Measurements from ENCODE around the gene DPF3.

DPF3 gene

GRCh38 chr14:72634691-72635616 lies 258.9 kb downstream of the DPF3 start:
- no peak for DNase-seq

GRCh38 chr14:72633551-72633950 lies 260.4 kb downstream of the DPF3 start:
- no peak for DNase-seq

GRCh38 chr14:72632727-72633126 lies 261.2 kb downstream of the DPF3 start:
- DNase-seq: no peak

- DNase-seq: no peak
Observed at GRCh38 chr14:72631401-72631800, 262.5 kb downstream of the DPF3 start.

GRCh38 chr14:72630374-72630773 lies 263.5 kb downstream of the DPF3 start:
- DNase-seq: no peak

- no peak for DNase-seq
Observed at GRCh38 chr14:72629534-72629933, 264.4 kb downstream of the DPF3 start.

GRCh38 chr14:72625689-72626088 lies 268.2 kb downstream of the DPF3 start:
- no peak for DNase-seq

GRCh38 chr14:72621387-72622065 lies 272.4 kb downstream of the DPF3 start:
- no peak for DNase-seq

- DNase-seq: no peak
Observed at GRCh38 chr14:72619881-72620280, 274.0 kb downstream of the DPF3 start.

GRCh38 chr14:72619111-72619571 lies 274.8 kb downstream of the DPF3 start:
- no peak for DNase-seq

GRCh38 chr14:72618424-72618823 lies 275.5 kb downstream of the DPF3 start:
- DNase-seq: no peak

- no peak for DNase-seq
Observed at GRCh38 chr14:72617391-72618031, 276.4 kb downstream of the DPF3 start.

GRCh38 chr14:72616811-72617210 lies 277.1 kb downstream of the DPF3 start:
- DNase-seq: no peak

GRCh38 chr14:72616294-72616693 lies 277.6 kb downstream of the DPF3 start:
- DNase-seq: no peak

GRCh38 chr14:72615451-72616121 lies 278.3 kb downstream of the DPF3 start:
- no peak for DNase-seq

- no peak for DNase-seq
Observed at GRCh38 chr14:72614891-72615415, 278.9 kb downstream of the DPF3 start.

GRCh38 chr14:72614365-72614764 lies 279.5 kb downstream of the DPF3 start:
- no peak for DNase-seq

- DNase-seq: no peak
Observed at GRCh38 chr14:72613975-72614319, 280.0 kb downstream of the DPF3 start.

GRCh38 chr14:72613231-72613974 lies 280.5 kb downstream of the DPF3 start:
- DNase-seq: no peak

- no peak for DNase-seq
Observed at GRCh38 chr14:72612041-72612440, 281.9 kb downstream of the DPF3 start.

GRCh38 chr14:72611506-72611905 lies 282.4 kb downstream of the DPF3 start:
- no peak for DNase-seq

- no peak for DNase-seq
Observed at GRCh38 chr14:72610831-72611200, 283.1 kb downstream of the DPF3 start.
